Neutrophil (primary cell): ENCODE results near the gene PRSS53.

Source experiments
- H3K27ac ChIP-seq: fragments of 200-600 bp; sonication (generic); 2 replicates; pipeline ENCODE4 v1.5.1; 2016; ENCODE audit warnings: mild to moderate bottlenecking, moderate library complexity
- H3K27me3 ChIP-seq: fragments of 200-600 bp; sonication (generic); 2 replicates; pipeline ENCODE4 v1.6.0; 2016; ENCODE audit warnings: mild to moderate bottlenecking
- H3K36me3 ChIP-seq: fragments of 200-600 bp; sonication (generic); 2 replicates; pipeline ENCODE4 v1.5.1; 2017
- H3K4me1 ChIP-seq, 2 experiments: fragments of 200-600 bp in 1 of 2; sonication (generic) in 1 of 2; 1 replicate in 1 of 2; 2 replicates in 1 of 2; pipeline versions ENCODE4 v1.5.1 to v1.6.1; 2013 to 2016; ENCODE audit warnings: low read depth in 1 of 2, low read length in 1 of 2, mild to moderate bottlenecking in 1 of 2, moderate library complexity in 1 of 2; ENCODE audit not compliant: control insufficient read depth in 1 of 2, insufficient read depth in 1 of 2
- H3K4me3 ChIP-seq, 2 experiments: fragments of 200-600 bp in 1 of 2; sonication (generic) in 1 of 2; 1 replicate in 1 of 2; 2 replicates in 1 of 2; pipeline ENCODE4 v1.5.1; 2013 to 2016; ENCODE audit warnings: low read depth in 1 of 2, low read length in 1 of 2, mild to moderate bottlenecking in 1 of 2, moderate library complexity in 1 of 2
- H3K9me3 ChIP-seq: fragments of 200-600 bp; sonication (generic); 2 replicates; pipeline ENCODE4 v1.5.1; 2016
- CTCF ChIP-seq: fragments of 200-600 bp; sonication (generic); IDR thresholded peaks from 2 replicates; pipeline ENCODE4 v1.5.1; 2016; ENCODE audit warnings: antibody characterized with exemption

The PRSS53 gene

GRCh38 chr16:31061126-31061812 lies 27.5 kb downstream of the PRSS53 start:
- Histone ChIP-seq H3K27ac (no peak overlapping the region), H3K4me3 (no peak overlapping the region), H3K27me3 (no peaks in the 10 kb centered on the region), H3K9me3 (no peaks in the 10 kb centered on the region), H3K4me1 (peaks cover 5 to 6% of the 10 kb centered on the region in 2 experiments), H3K36me3 (peaks cover 35% of the 10 kb centered on the region)
- no peak for TF ChIP-seq CTCF

GRCh38 chr16:31055613-31056012 lies 33.1 kb downstream of the PRSS53 start:
- Histone ChIP-seq H3K4me1 (no peaks in the 10 kb centered on the region), H3K36me3 (peaks cover 10% of the 10 kb centered on the region), H3K4me3 (no peak overlapping the region), H3K9me3 (no peaks in the 10 kb centered on the region), H3K27ac (no peak overlapping the region), H3K27me3 (no peaks in the 10 kb centered on the region)
- no peak for TF ChIP-seq CTCF

GRCh38 chr16:31052114-31052513 lies 36.6 kb downstream of the PRSS53 start:
- Histone ChIP-seq H3K4me3 (no peak overlapping the region), H3K27me3 (no peaks in the 10 kb centered on the region), H3K27ac (no peak overlapping the region), H3K4me1 (peaks cover 0 to 4% of the 10 kb centered on the region in 2 experiments), H3K36me3 (no peaks in the 10 kb centered on the region), H3K9me3 (no peaks in the 10 kb centered on the region)
- TF ChIP-seq CTCF, result no peak

- Histone ChIP-seq H3K4me1 (peaks cover 0 to 4% of the 10 kb centered on the region in 2 experiments), H3K36me3 (no peaks in the 10 kb centered on the region), H3K9me3 (no peaks in the 10 kb centered on the region), H3K4me3 (no peak overlapping the region), H3K27me3 (no peaks in the 10 kb centered on the region), H3K27ac (no peak overlapping the region)
- TF ChIP-seq CTCF, result no peak
These were observed 38.3 kb downstream of the PRSS53 start for GRCh38 chr16:31050280-31051030.

- H3K36me3 ChIP-seq, result peaks cover 46% of the 10 kb centered on the region
- H3K4me3 ChIP-seq, result no peak overlapping the region
- H3K4me1 ChIP-seq, result peaks cover 0 to 4% of the 10 kb centered on the region in 2 experiments
- no peak overlapping the region for H3K27ac ChIP-seq
- H3K27me3 ChIP-seq, result no peaks in the 10 kb centered on the region
- H3K9me3 ChIP-seq, result no peaks in the 10 kb centered on the region
- no peak for TF ChIP-seq CTCF
These were observed 44.8 kb downstream of the PRSS53 start for GRCh38 chr16:31043898-31044481.
